Femur (tissue), 1 donor: ENCODE measurements around the gene MFRP.

Experiments used
- DNase-seq: peaks from one replicate; pipeline ENCODE4 v3.0.0-alpha.2; 2017

Gene MFRP

GRCh38 chr11:119336744-119337469, 9.6 kb downstream of the MFRP start:
- DNase-seq: no peak

- DNase-seq: no peak
Measured at GRCh38 chr11:119335655-119336543, 10.6 kb downstream of the MFRP start.

- peak; percentile 30 for DNase-seq
Measured at GRCh38 chr11:119335091-119335654, 11.3 kb downstream of the MFRP start.

- peak; percentile 98 for DNase-seq
Measured at GRCh38 chr11:119334174-119334930, 12.2 kb downstream of the MFRP start, which contains the start of gene RNF26. TSS of gene RNF26 (plus strand) at chr11:119334527. CDS start at chr11:119335123, 596 bp downstream.

- DNase-seq: no peak
Measured at GRCh38 chr11:119332111-119332765, 14.3 kb downstream of the MFRP start.

GRCh38 chr11:119330237-119330636, 16.3 kb downstream of the MFRP start:
- DNase-seq: no peak

- DNase-seq: no peak
Measured at GRCh38 chr11:119329320-119329719, 17.2 kb downstream of the MFRP start.

GRCh38 chr11:119324189-119324588, 22.3 kb downstream of the MFRP start:
- no peak for DNase-seq

GRCh38 chr11:119323532-119324033, 22.9 kb downstream of the MFRP start:
- DNase-seq: peak; percentile 83

- DNase-seq: no peak
Measured at GRCh38 chr11:119322921-119323531, 23.5 kb downstream of the MFRP start.

- no peak for DNase-seq
Measured at GRCh38 chr11:119322360-119322739, 24.2 kb downstream of the MFRP start.

- DNase-seq: peak; percentile 74
Measured at GRCh38 chr11:119320776-119321524, 25.6 kb downstream of the MFRP start.

- DNase-seq: peak; percentile 70
Measured at GRCh38 chr11:119320240-119320775, 26.2 kb downstream of the MFRP start.

GRCh38 chr11:119319700-119320239, 26.7 kb downstream of the MFRP start:
- DNase-seq: peak; percentile 43

GRCh38 chr11:119319136-119319699, 27.3 kb downstream of the MFRP start:
- no peak for DNase-seq

- DNase-seq: peak; percentile 77
Measured at GRCh38 chr11:119318240-119319135, 28.0 kb downstream of the MFRP start.

- DNase-seq: no peak
Measured at GRCh38 chr11:119317592-119318239, 28.8 kb downstream of the MFRP start.
